GM12872 (cell line): Measurements from ENCODE around the gene ARAP1.

Source experiments
- CTCF ChIP-seq: IDR thresholded peaks from 3 replicates; pipeline ENCODE4 v1.5.1; 2011; ENCODE audit warnings: low read depth, mild to moderate bottlenecking, low read length, moderate library complexity; ENCODE audit not compliant: insufficient read depth

The ARAP1 gene

GRCh38 chr11:72766152-72766902 is 14.1 kb upstream of the ARAP1 start:
- TF ChIP-seq CTCF: no peak

- TF ChIP-seq CTCF: no peak
These were observed 12.3 kb upstream of the ARAP1 start for GRCh38 chr11:72764503-72764902.

- no peak for TF ChIP-seq CTCF
These were observed 11.6 kb upstream of the ARAP1 start for GRCh38 chr11:72763823-72764222.

GRCh38 chr11:72762641-72763304 is 10.6 kb upstream of the ARAP1 start:
- TF ChIP-seq CTCF: no peak

- no peak for TF ChIP-seq CTCF
These were observed 8.6 kb upstream of the ARAP1 start for GRCh38 chr11:72760539-72761405.

- TF ChIP-seq CTCF: no peak
These were observed 7.3 kb upstream of the ARAP1 start for GRCh38 chr11:72759468-72759985.
